ENCODE measurements around the gene DSCAML1.

Gene DSCAML1

DNA sequence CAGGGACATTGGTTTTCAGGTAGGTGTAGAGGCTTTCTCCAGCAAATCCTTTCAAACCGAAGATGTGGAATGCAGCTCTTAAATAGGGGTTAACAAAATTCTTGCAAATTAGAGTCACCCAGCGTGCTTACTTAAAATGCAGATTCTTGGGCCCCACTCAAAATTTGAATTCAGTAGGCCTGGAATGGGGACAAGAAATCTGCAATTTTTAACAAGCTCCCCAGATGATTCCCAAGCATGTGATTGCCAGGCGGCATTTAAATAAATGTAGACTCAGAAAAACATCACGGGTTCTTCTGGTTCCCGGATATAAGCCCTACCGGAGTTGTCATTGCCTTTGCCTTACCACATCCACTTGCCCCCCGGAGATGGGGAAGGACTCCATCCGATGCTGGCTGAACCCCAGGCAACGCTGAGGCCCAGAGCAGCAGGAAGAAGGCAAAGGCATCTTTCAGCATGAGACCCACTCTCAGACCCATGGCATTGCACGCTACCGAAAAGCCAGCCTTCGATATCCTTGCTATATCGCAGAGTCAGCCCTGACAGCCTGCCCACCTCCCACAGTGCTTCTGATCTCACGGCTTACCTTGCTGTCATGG is 134.2 kb downstream of the DSCAML1 start:
- no peak for DNase-seq (ENCODE audit: low spot score)

DNA sequence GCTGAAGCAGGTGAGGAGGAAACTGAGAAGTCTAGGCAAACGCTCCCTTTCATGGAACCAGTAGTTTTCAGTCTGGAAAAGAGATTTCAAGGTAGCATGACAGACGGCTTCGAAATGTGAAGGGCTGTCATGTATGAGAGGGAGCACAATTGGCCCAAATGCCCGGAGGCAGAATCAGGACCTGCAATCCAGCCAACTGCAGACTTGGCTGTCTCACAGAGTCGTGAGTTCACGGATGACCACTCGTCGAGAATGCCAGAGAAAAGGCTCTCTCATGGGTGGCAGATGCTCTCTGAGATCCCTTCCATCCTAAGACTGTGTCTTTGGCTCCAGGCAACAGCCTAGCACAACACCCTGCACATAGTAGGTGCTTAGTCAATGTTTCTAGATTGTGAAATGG is 134.8 kb downstream of the DSCAML1 start:
- no peak for DNase-seq (ENCODE audit: low spot score)

- DNase-seq (ENCODE audit: low spot score), result no peak
Observed at GRCh38 chr11:117658809-117659208, 138.2 kb downstream of the DSCAML1 start.

DNA sequence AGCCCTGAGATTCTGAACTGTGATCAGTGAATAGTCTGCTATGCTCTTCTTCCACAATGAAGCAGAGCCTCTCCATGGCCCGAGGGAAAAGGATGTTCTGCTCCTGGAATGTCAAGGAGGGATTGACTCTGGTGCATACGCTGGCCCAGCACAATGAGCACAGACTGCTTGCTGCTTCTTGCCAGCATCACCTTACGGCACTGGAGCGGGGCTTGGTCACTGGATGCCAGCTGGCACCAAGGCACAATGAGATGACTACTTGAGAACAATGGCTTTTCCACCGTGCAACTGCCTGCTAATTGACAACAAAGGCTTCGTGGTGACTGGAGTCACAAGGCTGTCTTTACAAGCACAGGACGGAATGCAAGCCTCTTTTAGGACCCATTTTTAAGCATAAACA is 139.2 kb downstream of the DSCAML1 start:
- no peak for DNase-seq (ENCODE audit: low spot score)

DNA sequence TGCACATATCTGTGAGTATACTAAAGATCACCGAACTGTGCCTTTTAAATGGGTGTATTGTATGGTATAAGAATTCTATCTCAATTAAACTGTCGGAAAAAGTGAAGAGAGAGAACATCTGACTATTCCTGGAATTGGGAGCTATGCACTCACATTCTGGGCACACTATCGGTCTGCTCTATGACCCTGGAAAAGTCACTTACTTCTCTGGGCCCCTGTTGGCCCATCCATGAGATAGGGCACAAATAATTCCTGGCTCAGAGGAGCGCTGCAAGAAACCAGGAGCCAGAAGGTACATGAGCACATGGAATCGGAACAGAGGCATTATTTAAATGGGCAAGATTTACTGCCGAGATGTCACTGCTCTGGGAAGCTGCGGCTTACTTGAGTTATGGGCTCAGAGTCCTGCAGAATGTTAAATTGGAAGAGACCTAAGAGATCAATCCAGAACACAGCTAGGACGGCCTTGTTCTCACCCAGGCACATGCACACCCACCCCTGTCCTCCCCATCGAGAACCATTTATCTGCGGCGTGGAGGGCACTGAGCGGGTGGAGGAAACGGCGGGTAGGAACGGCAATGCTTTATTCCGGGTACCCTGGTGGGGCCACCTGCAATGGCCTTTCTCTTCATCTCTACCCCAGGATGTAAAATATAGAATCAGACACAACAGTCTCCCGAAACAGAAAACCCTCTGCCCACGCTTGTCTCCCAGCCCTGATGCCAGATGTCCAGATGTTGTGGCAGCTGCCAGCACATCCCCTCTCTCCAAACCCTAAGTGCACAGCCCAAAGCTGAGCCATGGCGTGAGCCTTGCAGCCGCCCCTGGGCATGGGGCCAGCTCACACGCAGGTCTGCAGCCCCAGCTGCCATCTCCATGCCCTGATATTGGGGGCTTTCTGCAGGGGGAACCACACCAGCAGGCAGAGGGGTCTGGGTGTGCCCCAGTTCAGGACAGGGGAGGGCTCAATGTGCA is 142.4 kb downstream of the DSCAML1 start:
- DNase-seq (ENCODE audit: low spot score), result no peak

- DNase-seq (ENCODE audit: low spot score), result no peak
Observed at GRCh38 chr11:117652521-117652920, 144.5 kb downstream of the DSCAML1 start.

DNA sequence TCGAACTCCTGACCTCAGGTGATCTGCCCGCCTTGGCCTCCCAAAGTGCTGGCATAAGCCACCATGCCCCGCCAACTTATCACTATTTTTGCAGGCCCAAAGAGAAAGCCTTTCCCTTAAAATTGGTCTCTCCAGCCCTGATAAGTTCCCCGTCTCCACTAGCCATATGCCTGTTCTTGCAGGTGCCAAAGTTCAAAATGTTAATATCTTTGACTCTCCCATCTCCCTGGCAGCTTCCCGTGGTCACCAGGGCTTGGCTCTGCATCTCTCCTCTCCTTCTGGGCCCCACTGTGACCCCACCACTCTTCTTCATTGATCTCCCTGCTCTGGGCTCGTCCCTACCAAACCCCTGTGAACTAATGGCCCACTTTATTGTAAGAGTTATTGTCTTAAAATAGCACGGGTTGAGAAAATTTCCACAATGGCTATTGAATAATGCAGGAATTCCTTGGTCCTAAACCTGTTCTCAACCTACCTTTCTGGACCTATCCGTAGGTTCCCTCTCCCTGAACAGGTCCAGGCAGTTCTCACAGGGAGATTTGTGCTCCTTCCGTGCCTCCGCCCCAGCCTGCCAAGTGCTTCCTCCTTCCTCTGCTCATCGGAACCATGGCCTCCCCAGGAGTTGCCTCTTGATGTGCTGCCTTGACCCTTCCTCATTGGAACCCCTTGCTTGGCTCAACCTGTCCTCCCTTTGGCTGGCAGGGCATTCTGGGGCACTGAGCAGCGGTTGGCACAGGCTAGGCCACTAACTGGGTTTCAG is 147.5 kb downstream of the DSCAML1 start:
- DNase-seq (ENCODE audit: low spot score), result no peak

- no peak for DNase-seq (ENCODE audit: low spot score)
Observed at GRCh38 chr11:117647872-117648271, 149.1 kb downstream of the DSCAML1 start.

DNA sequence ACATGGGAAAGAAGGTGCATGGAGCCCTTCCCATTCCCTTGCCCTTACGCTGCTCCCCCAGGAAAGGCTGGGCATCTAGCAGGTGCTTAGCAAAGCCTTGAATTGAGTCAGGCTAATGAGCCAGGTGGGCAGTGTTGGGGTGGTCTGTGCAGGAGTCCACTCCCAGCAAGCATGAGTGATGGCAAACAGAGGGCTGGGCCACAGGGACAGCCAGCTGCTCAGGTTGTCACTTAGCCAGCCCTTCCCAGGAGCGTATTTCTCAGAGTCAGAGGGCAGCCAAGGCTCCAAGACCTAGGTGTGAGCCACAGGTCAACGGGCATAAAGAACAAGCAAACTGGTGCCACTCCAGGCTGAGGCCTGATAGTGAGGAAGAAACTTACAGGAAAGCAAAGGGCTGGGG is 149.8 kb downstream of the DSCAML1 start:
- no peak for DNase-seq (ENCODE audit: low spot score)

DNA sequence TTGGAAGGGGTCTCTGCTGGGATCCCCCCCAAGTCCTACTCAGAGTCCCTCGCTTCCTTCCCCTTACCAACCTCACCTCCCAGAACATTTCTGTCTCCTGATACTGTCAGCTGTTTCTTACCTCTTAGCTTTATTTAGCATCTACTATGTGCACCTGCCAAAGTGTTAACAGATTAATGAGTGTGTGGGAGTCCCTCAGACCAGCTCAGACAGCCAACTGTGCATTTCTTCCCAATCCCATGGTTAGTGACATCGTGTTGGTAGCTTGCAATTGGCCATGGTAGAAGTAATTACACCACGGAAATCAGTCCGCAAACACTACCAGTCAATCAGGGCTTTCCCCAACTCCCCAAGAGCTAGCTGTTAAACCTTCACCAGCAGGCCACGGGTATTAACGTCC is 150.6 kb downstream of the DSCAML1 start:
- no peak for DNase-seq (ENCODE audit: low spot score)

DNA sequence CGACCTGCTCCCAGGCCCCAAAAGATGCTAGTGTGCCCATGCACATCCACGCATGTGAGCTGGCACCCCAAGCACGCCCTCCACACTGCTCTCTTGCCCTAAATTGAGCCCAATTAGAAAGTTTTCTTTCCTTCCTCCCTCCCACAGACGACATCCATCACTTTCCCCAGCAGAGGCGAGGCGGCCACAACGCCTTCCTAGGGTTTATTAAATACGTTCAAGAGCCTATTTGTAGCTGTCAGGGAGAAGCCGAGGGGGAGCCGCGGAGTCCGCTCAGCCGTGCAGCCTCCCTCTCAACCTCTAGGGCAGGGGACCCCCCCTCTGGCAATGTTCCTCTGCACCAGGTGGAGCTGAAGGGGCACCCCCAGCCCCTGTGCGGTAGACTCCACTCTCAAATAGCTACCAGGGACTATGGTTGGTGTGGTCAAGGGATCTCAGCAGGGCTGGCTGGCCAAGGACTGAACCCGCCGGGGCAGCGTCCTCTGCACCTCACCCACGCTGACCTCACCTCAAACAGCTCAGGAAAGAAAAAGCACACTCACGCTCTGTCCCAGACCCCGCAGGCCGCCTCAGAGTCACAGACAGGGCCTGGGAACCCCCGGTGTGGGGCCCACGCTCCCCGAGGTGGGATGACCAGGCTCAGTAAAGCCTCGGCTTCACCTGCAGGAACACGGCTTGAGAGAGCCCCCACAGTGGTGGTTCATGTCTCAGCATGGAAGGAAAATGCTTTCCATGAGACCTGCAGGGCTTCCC is 152.4 kb downstream of the DSCAML1 start:
- DNase-seq (ENCODE audit: low spot score), result no peak

GRCh38 chr11:117643606-117644300 is 153.3 kb downstream of the DSCAML1 start:
- DNase-seq (ENCODE audit: low spot score), result no peak

DNA sequence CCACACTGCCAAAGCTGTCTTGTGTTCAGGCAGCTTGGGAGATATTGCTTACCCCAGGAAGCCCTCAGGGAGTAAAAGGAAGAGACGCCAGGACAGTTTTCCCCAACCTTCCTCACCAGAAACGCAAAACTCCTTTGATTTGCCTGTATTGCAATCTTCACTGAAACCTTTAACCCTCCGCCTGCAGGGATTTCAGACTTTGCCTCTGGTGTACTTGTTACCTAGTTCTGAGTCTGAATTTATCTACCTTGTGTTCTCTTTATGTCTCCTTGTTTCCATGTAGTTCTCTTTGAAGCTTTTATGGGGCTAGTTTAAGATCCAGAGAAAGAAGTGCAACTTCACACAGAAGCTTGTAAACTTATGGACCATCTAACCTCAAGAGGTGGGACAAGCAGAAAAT is 154.2 kb downstream of the DSCAML1 start:
- no peak for DNase-seq (ENCODE audit: low spot score)

DNA sequence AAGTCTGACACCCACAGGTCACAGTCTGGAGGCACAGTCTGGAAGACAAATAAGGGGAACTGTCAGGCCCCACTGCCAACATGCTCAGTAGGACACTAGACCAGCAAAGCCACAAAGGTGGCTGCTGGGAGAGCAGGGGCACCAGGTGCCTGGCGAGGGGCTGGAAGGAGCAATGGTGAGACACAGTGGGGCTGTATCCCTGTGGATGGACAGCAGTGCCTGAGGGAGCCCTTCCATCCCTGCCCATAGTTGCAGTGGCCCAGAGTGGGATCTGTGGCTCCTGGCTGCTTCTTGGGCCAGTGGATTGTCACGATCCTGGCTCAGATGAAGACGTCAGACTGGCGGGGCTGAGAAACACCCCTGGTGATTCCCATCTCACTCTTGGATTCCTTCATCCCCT is 154.6 kb downstream of the DSCAML1 start:
- no peak for DNase-seq (ENCODE audit: low spot score)

- DNase-seq (ENCODE audit: low spot score), result no peak
Observed at GRCh38 chr11:117641008-117641915, 155.8 kb downstream of the DSCAML1 start.

DNA sequence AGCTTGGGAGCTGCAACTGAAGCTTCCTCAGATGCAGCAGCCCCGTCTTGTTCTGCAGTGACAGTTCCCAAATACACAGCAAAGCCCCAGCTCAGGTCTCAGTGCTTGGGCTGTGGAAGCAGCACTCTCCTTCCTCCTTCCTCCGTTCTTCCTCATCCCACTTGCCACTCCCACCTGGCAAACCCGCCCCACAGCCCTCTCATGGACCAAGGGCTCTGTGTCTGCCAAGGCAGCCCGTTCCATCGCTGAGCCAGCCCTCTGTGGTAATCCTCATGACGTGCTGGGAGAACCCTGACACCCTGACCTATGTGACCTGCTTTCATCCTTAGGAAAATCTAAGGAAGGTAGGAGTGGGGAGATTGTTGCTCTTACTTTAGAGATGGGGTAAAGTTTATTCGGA is 157.0 kb downstream of the DSCAML1 start:
- no peak for DNase-seq (ENCODE audit: low spot score)

DNA sequence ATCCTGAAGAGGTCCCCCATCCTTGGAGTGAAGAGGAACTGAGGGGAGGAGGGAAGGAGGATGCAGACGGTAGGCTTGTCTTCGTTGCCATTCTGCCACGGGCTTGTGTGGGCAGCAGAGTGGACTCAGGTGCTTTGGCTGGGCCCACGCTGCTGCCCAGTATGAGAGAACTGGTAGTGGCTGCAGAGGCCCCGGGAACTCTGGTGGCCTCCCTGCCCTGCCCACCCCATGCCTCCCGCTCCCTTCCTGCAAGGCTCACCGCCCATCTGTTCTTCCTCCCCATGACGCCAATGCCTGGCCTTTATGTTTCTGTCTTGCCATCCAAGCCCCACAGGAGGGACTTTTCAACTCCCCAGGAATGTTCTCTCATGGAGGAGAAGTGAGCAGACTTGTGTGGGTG is 157.4 kb downstream of the DSCAML1 start:
- DNase-seq (ENCODE audit: low spot score), result no peak

DNA sequence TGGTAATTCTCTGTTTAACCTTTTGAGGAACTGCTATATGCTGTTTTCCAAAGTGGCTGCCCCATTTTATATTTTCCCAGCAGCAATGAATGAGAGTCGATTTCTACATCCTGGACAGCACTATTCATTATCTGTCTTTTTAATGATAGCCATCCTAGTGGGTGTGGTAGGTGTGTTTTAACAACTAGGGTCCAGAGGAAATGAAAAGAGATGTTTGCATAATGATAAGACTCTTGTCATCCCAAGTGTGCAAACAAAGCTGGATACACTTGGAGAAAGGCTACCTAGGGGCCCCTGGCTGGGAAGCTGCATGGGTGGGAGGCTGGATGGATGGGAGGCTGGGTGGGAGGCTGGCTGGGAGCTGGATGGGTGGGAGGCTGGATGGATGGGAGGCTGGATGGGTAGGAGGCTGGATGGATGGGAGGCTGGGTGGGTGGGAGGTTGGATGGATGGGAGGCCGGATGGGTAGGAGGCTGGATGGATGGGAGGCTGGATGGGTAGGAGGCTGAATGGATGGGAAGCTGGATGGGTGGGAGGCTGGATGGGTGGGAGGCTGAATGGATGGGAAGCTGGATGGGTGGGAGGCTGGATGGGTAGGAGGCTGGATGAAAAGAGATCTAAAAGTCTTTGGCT is 158.0 kb downstream of the DSCAML1 start:
- DNase-seq (ENCODE audit: low spot score), result no peak

DNA sequence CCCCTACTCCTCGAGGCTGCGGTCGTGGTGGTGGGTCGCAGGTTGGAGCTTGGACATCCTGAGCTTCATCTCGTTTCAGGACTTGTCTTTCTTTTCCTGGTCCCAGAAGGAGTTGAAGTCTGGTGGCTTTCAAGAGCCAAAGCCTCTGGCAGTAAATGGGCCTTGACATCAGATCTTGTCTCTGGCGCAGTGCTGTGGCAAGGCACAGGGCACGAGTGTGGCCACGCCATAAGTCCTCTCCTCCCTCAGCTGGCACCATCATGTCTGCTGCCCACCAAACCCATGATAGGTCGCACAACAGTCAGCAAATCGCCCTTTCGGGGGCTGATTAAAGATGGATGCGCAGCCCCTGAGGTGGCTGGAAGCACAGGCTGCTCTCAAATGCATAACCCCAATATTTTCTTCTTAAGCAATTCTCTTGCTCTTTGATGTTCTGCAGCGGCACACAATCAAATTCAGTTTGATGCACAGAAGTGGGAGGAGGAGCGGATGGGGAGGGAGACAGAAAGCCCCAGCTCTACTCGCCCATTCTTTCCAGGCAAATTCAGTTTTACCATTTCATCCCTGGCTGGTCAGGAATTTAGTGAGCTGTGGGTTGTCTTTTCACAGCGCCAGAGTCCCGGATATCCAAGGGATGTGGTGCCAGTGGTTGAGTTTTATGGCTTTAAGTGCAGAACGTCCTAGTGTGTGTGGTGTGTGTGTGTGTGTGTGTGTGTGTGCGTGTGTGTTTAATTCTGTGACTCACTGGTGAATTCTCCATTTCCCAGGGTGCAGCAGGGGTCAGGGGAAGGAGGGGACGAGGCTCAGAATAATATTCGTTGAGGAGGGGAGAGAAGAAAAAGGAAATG is 162.0 kb downstream of the DSCAML1 start:
- DNase-seq (ENCODE audit: low spot score), result no peak
